Skeletal muscle cell (primary cell): ENCODE results near the gene C3orf85.
"Not testable (repeated sequence)": the region's sequence is repeated elsewhere in the genome, so short reads cannot be mapped to it uniquely, and the experiment has no call there.

Experiments used
- DNase-seq: peaks from one replicate; pipeline ENCODE4 v3.0.0-alpha.2; 2010; ENCODE audit warnings: low read depth
- H3K4me3 ChIP-seq: 2 replicates; pipeline ENCODE4 v1.5.1; 2011; ENCODE audit warnings: low read depth, mild to moderate bottlenecking, control low read depth, low read length, moderate library complexity

Gene C3orf85

GRCh38 chr3:109136523-109136922, at the start of gene C3orf85:
TSS of gene C3orf85 (plus strand) at chr3:109136719. CDS start at chr3:109136848, 129 bp downstream.
- no peak for DNase-seq
- no peak within 1 kb of the TSS for H3K4me3 ChIP-seq

GRCh38 chr3:109089265-109089664, 47.3 kb upstream of the C3orf85 start:
- DNase-seq, result no peak
- no peak overlapping the region for H3K4me3 ChIP-seq

- no peak overlapping the region for H3K4me3 ChIP-seq
- no peak for DNase-seq
Observed at GRCh38 chr3:109091846-109092245, 44.7 kb upstream of the C3orf85 start.

GRCh38 chr3:109093561-109093960, 43.0 kb upstream of the C3orf85 start:
- DNase-seq, result no peak
- H3K4me3 ChIP-seq, result no peak overlapping the region

GRCh38 chr3:109095166-109095565, 41.4 kb upstream of the C3orf85 start:
- no peak for DNase-seq
- no peak overlapping the region for H3K4me3 ChIP-seq

GRCh38 chr3:109098079-109098644, 38.4 kb upstream of the C3orf85 start:
- no peak overlapping the region for H3K4me3 ChIP-seq
- no peak for DNase-seq

GRCh38 chr3:109109574-109109973, 26.9 kb upstream of the C3orf85 start:
- H3K4me3 ChIP-seq, result no peak overlapping the region

GRCh38 chr3:109112946-109113760, 23.4 kb upstream of the C3orf85 start:
- no peak for DNase-seq
- H3K4me3 ChIP-seq, result no peak overlapping the region

More at GRCh38 chr3:109109574-109109973, 26.9 kb upstream of the C3orf85 start:
- DNase-seq, result no peak

- no peak for DNase-seq
- H3K4me3 ChIP-seq, result no peak overlapping the region
Observed at GRCh38 chr3:109114746-109115145, 21.8 kb upstream of the C3orf85 start.

GRCh38 chr3:109115451-109115850, 21.1 kb upstream of the C3orf85 start:
- no peak for DNase-seq

GRCh38 chr3:109116031-109116430, 20.5 kb upstream of the C3orf85 start:
- DNase-seq, result no peak

More at GRCh38 chr3:109115451-109115850, 21.1 kb upstream of the C3orf85 start:
- H3K4me3 ChIP-seq, result no peak overlapping the region

GRCh38 chr3:109117939-109118338, 18.6 kb upstream of the C3orf85 start, which contains the start of gene MORC1:
TSS of gene MORC1 (minus strand) at chr3:109118134. CDS start at chr3:109118059, 75 bp downstream.
- no peak for DNase-seq
- H3K4me3 ChIP-seq, result no peak within 1 kb of the TSS

More at GRCh38 chr3:109116031-109116430, 20.5 kb upstream of the C3orf85 start:
- no peak overlapping the region for H3K4me3 ChIP-seq

- H3K4me3 ChIP-seq, result no peak overlapping the region
- no peak for DNase-seq
Observed at GRCh38 chr3:109118584-109118983, 17.9 kb upstream of the C3orf85 start.

GRCh38 chr3:109122690-109123089, 13.8 kb upstream of the C3orf85 start:
- no peak overlapping the region for H3K4me3 ChIP-seq
- no peak for DNase-seq

- H3K4me3 ChIP-seq, result no peak overlapping the region
- no peak for DNase-seq
Observed at GRCh38 chr3:109125902-109126301, 10.6 kb upstream of the C3orf85 start.

GRCh38 chr3:109127553-109127952, 9.0 kb upstream of the C3orf85 start:
- H3K4me3 ChIP-seq, result no peak overlapping the region
- DNase-seq, result no peak

GRCh38 chr3:109131276-109131675, 5.2 kb upstream of the C3orf85 start:
- H3K4me3 ChIP-seq, result no peak overlapping the region

GRCh38 chr3:109132801-109133473, 3.6 kb upstream of the C3orf85 start:
- no peak for DNase-seq
- H3K4me3 ChIP-seq, result no peak overlapping the region

More at GRCh38 chr3:109131276-109131675, 5.2 kb upstream of the C3orf85 start:
- DNase-seq, result no peak

- not testable (repeated sequence) for H3K4me3 ChIP-seq, DNase-seq
Observed at GRCh38 chr3:109133474-109133816, 3.1 kb upstream of the C3orf85 start.

GRCh38 chr3:109137761-109138160, 1.2 kb downstream of the C3orf85 start:
- H3K4me3 ChIP-seq, result no peak overlapping the region
- no peak for DNase-seq
